ENCODE measurements around the gene PLG.
"Not testable (repeated sequence)": the region's sequence is repeated elsewhere in the genome, so short reads cannot be mapped to it uniquely, and the experiment has no call there.

- TF ChIP-seq CTCF, EZH2phosphoT487 (IDR thresholded peaks at IDR 0.05; ENCODE audit: low read length): not testable (repeated sequence)
These were observed 6.9 kb downstream of the PLG start for GRCh38 chr6:160708993-160709392.
